Urinary bladder (tissue), 4 donors: ENCODE results near the gene PXMP4. TPM values are rescaled to one million over a fixed set of nuclear protein-coding genes. Genes with fewer than 3 reads are reported as not detected.
"Not testable (repeated sequence)": the region's sequence is repeated elsewhere in the genome, so short reads cannot be mapped to it uniquely, and the experiment has no call there.

Experiments used
- DNase-seq: peaks from one replicate; pipeline ENCODE4 v3.0.0-alpha.2; 2015; ENCODE audit errors: extremely low spot score
- H3K27ac ChIP-seq: one replicate; pipeline ENCODE4 v1.5.1; 2013; ENCODE audit warnings: low read depth, mild to moderate bottlenecking, moderate library complexity
- H3K36me3 ChIP-seq: one replicate; pipeline ENCODE4 v1.6.1; 2013; ENCODE audit warnings: mild to moderate bottlenecking, moderate library complexity; ENCODE audit not compliant: insufficient read depth
- H3K4me1 ChIP-seq: one replicate; pipeline ENCODE4 v1.6.1; 2013; ENCODE audit warnings: mild to moderate bottlenecking, moderate library complexity; ENCODE audit not compliant: insufficient read depth
- H3K4me3 ChIP-seq: one replicate; pipeline ENCODE4 v1.5.1; 2013; ENCODE audit warnings: low read depth, low read length
- WGBS: extraction: QIAGEN DNeasy Blood & Tissue Kit; methylation state at CpG from one replicate; pipeline ENCODE4 v1.1.7; 2013; 5-methylcytosine and 5-hydroxymethylcytosine counted together
- polyA plus RNA-seq: library from polyadenylated mRNA; stranded (reverse); fragments of 200-250 nt; gene quantifications from one replicate; pipeline ENCODE4 v1.2.3, GENCODE V29; 2013
- total RNA-seq: library from RNA; depleted of rRNA; stranded (reverse); fragments of >200 nt; gene quantifications from one replicate; pipeline ENCODE4 v1.2.3, GENCODE V29; 2014
- donor health status: healthy with polysubstance abuse.
- donor health status: healthy.

PXMP4 gene, protein sequence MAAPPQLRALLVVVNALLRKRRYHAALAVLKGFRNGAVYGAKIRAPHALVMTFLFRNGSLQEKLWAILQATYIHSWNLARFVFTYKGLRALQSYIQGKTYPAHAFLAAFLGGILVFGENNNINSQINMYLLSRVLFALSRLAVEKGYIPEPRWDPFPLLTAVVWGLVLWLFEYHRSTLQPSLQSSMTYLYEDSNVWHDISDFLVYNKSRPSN
- total RNA-seq (12.2 TPM), polyA plus RNA-seq (12.0 TPM)

DNA sequence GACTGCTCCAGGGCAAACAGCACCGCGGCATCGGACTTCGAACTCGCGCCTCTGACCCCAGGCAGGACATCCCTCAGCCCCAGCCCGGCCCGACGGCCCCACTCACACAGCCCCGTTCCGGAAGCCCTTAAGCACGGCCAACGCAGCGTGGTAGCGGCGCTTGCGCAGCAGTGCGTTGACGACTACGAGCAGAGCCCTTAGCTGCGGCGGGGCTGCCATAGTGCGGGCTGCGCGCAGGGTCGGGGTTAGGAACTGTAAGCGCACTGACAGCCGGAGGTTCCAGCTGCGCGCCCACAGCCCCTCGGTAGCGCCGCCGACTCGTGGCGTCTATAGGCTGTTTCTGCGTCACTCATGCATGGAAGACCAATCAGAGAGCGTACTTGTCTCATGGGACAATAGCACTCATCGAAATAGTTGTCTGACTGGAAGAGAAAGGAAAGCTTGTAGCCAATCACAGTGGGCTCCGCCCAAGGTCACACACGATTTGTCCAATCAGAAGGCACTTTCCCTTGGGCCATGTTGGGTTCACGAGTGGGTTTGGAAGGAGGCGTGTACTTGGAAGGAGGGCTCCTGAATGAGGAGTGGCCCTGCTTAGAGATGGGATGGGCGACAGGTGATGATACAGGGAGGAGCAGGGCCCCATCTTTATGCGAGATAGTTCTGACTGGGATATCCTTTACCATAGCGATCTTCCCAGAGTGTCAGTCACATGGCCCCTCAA lies at the start of gene PXMP4:
Gene PXMP4, minus strand, starts transcription at position 322 of the 721 bp plus-strand sequence. Its CDS starts 103 bp downstream, at position 219.
- peak within 1 kb of the TSS; percentile 54 for H3K27ac ChIP-seq
- H3K4me3 ChIP-seq = peak within 1 kb of the TSS; percentile 69
- H3K36me3 ChIP-seq = no peaks in the 10 kb centered on the region
- WGBS = 3% methylated on average over 46 of the region's 46 CpGs
- DNase-seq = peak; percentile 92
- no peaks in the 10 kb centered on the region for H3K4me1 ChIP-seq

- Histone ChIP-seq H3K27ac (no peak overlapping the region), H3K4me1 (no peaks in the 10 kb centered on the region), H3K36me3 (no peaks in the 10 kb centered on the region), H3K4me3 (no peak overlapping the region)
- WGBS = 86% methylated on average over 4 of the region's 4 CpGs
- DNase-seq = no peak
These were observed 48.9 kb upstream of the PXMP4 start for GRCh38 chr20:33769043-33769442.

- Histone ChIP-seq H3K4me3 (no peak overlapping the region), H3K4me1 (no peaks in the 10 kb centered on the region), H3K27ac (no peak overlapping the region), H3K36me3 (no peaks in the 10 kb centered on the region)
- no peak for DNase-seq
- WGBS = 94% methylated on average over 2 of the region's 2 CpGs
These were observed 47.6 kb upstream of the PXMP4 start for GRCh38 chr20:33767777-33768138.

GRCh38 chr20:33766686-33767085 lies 46.6 kb upstream of the PXMP4 start:
- H3K36me3 ChIP-seq = no peaks in the 10 kb centered on the region
- no peak for DNase-seq

DNA sequence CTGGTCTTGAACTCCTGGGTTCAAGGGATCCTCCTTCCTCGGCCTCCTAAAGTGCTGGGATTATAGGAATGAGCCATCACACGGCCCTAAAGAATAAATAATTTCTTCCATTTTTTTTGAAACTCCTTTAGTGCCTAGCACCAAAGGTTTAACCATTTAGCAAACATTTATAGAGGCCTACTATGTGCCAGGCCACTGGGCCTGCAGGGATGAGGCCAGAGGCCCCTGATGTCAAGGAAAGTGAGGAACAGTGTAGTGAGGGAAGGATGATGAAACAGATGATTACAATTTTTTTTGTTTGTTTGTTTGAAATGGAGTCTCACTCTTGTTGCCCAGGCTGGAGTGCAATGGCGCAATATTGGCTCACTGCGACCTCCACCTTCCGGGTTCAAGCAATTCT lies 45.5 kb upstream of the PXMP4 start:
- Histone ChIP-seq H3K4me3 (no peak overlapping the region), H3K27ac (no peak overlapping the region), H3K4me1 (no peaks in the 10 kb centered on the region), H3K36me3 (no peaks in the 10 kb centered on the region)
- DNase-seq = no peak
- WGBS = 96% methylated on average over 5 of the region's 5 CpGs

More at GRCh38 chr20:33766686-33767085, 46.6 kb upstream of the PXMP4 start:
- WGBS = 94% methylated on average over 9 of the region's 9 CpGs
- H3K4me1 ChIP-seq = no peaks in the 10 kb centered on the region
- no peak overlapping the region for H3K4me3 ChIP-seq
- H3K27ac ChIP-seq = no peak overlapping the region

DNA sequence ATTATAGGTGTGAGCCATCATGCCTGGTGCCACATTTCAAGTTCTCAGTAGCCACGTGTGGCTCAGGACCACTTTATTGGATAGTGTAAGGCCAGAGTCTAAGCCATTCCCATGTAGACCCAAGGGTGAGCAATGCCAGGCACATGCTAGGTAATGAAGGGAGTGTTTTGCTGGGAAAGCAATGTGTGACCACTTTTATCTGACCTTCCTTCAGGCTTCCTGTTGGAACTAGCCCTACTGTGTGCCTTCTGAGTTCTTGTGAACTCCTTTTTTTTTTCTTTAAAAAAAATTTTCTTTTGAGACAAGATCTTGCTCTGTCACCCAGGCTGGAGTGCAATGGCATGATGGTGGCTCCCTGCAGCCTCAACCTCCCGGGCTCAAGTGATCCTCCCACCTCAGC lies 45.0 kb upstream of the PXMP4 start:
- Histone ChIP-seq H3K36me3 (no peaks in the 10 kb centered on the region), H3K4me3 (no peak overlapping the region), H3K27ac (no peak overlapping the region), H3K4me1 (no peaks in the 10 kb centered on the region)
- 88% methylated on average over 2 of the region's 2 CpGs for WGBS
- DNase-seq = no peak

DNA sequence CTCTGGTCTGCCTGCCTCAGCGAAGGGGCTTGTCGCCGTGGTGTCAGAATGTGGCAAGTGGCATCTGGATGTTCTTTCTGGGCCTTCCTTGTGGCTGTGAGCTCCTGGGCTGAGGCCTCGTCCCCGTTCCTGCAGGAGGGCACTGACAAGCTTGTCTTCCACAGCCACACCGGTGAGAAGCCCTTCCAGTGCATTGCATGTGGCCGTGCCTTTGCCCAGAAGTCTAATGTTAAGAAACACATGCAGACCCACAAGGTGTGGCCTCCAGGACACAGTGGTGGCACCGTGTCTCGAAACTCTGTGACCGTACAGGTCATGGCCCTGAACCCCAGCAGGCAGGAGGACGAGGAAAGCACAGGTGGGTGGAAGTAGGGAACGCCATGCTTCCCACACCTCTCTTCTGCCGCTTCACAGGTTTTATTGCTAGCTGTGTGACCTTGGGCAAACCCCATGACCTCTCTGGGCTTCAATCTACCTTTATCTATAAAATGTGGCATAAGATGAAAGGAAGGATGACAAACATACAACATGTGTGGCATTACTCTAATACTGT lies 41.7 kb upstream of the PXMP4 start:
- WGBS = 95% methylated on average over 13 of the region's 13 CpGs
- Histone ChIP-seq H3K27ac (no peak overlapping the region), H3K4me3 (no peak overlapping the region), H3K4me1 (no peaks in the 10 kb centered on the region), H3K36me3 (no peaks in the 10 kb centered on the region)
- DNase-seq = no peak

DNA sequence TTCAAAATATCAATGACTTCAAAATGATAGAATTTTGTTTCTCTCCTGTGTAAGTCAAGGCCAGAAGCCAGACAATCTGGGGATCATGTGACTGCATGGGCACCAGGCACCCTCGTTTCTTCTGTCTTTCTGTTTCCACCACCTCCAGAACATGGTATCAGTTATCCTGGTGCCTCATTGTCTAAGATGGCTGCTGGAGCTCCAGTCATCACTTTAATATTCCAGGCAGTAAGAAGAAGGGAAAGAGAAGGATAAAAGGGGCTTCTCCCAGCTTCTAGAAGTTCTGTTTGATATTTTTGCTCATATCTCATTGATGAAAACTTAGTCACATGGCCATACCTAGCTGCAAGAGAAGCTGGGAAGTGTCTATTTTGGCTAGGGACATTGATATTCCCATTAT lies 37.3 kb upstream of the PXMP4 start:
- 85% methylated on average over 1 of the region's 1 CpG for WGBS
- DNase-seq = no peak

GRCh38 chr20:33757046-33757445 lies 36.9 kb upstream of the PXMP4 start:
- DNase-seq = no peak
- Histone ChIP-seq H3K4me1 (no peaks in the 10 kb centered on the region), H3K27ac (no peak overlapping the region), H3K36me3 (no peaks in the 10 kb centered on the region), H3K4me3 (no peak overlapping the region)
- WGBS = 98% methylated on average over 10 of the region's 10 CpGs

More for the DNA sequence above, 37.3 kb upstream of the PXMP4 start:
- no peaks in the 10 kb centered on the region for H3K36me3 ChIP-seq
- H3K4me1 ChIP-seq = no peaks in the 10 kb centered on the region
- no peak overlapping the region for H3K4me3 ChIP-seq
- no peak overlapping the region for H3K27ac ChIP-seq

DNA sequence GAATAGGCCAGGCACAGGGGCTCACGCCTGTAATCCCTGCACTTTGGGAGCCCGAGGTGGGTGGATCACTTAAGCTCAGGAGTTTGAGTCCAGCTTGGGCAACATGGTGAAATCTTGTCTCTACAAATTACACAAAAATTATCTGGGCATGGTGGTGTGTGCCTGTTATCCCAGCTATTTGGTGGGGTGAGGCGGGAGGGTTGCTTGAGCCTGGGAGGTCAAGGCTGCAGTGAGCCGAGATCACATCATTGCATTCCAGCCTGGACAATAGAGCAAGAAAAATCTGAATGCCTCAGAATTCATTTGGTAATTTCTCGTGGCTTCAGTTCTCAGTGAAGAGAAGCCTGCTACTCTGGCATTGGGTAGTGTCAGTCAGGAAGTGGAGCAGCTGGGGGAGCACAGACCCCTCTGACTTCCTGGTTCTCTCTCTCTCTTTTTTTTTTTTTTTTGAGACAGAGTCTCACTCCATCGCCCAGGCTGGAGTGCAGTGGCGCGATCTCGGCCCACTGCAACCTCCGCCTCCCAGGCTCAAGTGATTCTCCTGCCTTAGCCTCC lies 35.9 kb upstream of the PXMP4 start:
- 89% methylated on average over 10 of the region's 10 CpGs for WGBS
- H3K4me3 ChIP-seq, H3K4me1 ChIP-seq, DNase-seq, H3K36me3 ChIP-seq, H3K27ac ChIP-seq: not testable (repeated sequence)

- Histone ChIP-seq H3K36me3 (no peaks in the 10 kb centered on the region), H3K4me1 (no peaks in the 10 kb centered on the region), H3K27ac (no peak overlapping the region), H3K4me3 (no peak overlapping the region)
- WGBS = 89% methylated on average over 5 of the region's 5 CpGs
- DNase-seq = no peak
These were observed 33.7 kb upstream of the PXMP4 start for GRCh38 chr20:33753763-33754162.

DNA sequence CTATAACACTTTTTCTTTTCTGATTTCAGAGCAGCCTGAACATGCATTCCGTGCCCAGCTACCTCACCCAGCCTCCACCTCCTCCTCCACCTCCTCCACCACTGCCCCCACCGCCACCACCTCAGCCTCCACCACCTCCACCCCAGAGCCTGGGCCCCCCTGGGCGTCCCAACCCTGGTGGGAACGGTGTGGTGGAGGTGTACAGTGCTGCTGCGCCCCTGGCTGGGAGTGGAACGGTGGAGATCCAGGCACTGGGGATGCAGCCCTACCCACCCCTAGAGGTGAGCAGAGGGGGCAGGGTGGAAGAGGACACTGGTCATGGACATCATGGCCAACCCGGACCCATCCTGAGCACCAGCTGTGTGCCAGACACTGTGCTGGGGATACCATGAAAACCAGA lies 33.0 kb upstream of the PXMP4 start:
- H3K27ac ChIP-seq = no peak overlapping the region
- no peaks in the 10 kb centered on the region for H3K36me3 ChIP-seq
- no peak overlapping the region for H3K4me3 ChIP-seq
- H3K4me1 ChIP-seq = no peaks in the 10 kb centered on the region
- 97% methylated on average over 7 of the region's 7 CpGs for WGBS
- no peak for DNase-seq

DNA sequence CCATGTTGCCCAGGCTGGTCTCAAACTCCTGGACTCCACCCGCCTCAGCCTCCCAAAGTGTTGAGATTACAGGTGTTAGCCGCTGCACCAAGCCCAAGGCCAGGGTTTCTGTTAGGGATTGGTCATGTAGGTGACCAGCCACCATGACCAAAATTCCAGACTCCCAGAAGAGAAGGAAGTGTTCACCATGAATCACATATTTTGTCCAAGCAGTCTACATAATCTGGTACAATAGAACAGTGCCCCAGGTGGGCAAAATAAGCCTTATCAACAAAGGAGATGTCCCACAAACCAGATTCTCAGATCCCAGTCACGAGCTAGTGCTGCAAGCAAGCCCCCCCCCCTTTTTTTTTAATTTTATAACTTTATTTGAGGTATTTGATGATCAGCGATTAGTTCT lies 31.7 kb upstream of the PXMP4 start:
- 95% methylated on average over 4 of the region's 4 CpGs for whole genome bisulfite sequencing
- no peak for DNase-seq
- Histone ChIP-seq H3K4me1 (no peaks in the 10 kb centered on the region), H3K4me3 (no peak overlapping the region), H3K36me3 (no peaks in the 10 kb centered on the region), H3K27ac (no peak overlapping the region)
